PC-9 (cell line): ENCODE data around the gene PRRC1. TPM values are rescaled to one million over a fixed set of nuclear protein-coding genes. Genes with fewer than 3 reads are reported as not detected.

Experiments
- BruUV-seq: library from RNA; stranded (reverse); fragments of 400-500 nt; replicated peaks from 2 replicates; lab custom pipeline; 2021; lab: Mats Ljungman, UMichigan
- CTCF ChIA-PET: fragments of 300-600 bp; sonication (Branson Sonifier 250); formaldehyde crosslinking; loops from one replicate; lab custom pipeline; 2022; ENCODE audit warnings: antibody characterized with exemption; lab: Charles Lee
- POLR2A ChIA-PET: fragments of 300-600 bp; sonication (Branson Sonifier 250); formaldehyde crosslinking; loops from one replicate; lab custom pipeline; 2022; ENCODE audit warnings: antibody characterized with exemption; ENCODE audit not compliant: unreplicated experiment; lab: Charles Lee
- DNase-seq, 2 experiments: peaks; one replicate each; pipeline versions ENCODE4 v3.0.0 to v3.0.0-alpha.2; 2015 to 2022; ENCODE audit warnings: mixed read lengths in 1 of 2
- H2AFZ ChIP-seq: fragments of 200-600 bp; sonication (generic); 2 replicates; pipeline ENCODE4 v1.8.1; 2017; ENCODE audit warnings: antibody characterized with exemption
- H3F3A ChIP-seq: fragments of 200-600 bp; sonication (generic); 2 replicates; pipeline ENCODE4 v1.8.1; 2017; ENCODE audit warnings: antibody characterized with exemption, mild to moderate bottlenecking, low read depth; ENCODE audit not compliant: insufficient read depth
- H3K27ac ChIP-seq: fragments of 200-600 bp; sonication (generic); 2 replicates; pipeline ENCODE4 v1.6.1; 2016; ENCODE audit warnings: mixed run types
- H3K27me3 ChIP-seq: fragments of 200-600 bp; sonication (generic); 2 replicates; pipeline ENCODE4 v1.6.1; 2016; ENCODE audit warnings: low read depth, mixed run types; ENCODE audit not compliant: insufficient read depth
- H3K36me3 ChIP-seq: fragments of 200-600 bp; sonication (generic); 2 replicates; pipeline ENCODE4 v1.6.1; 2016; ENCODE audit warnings: low read depth, mixed run types
- H3K4me1 ChIP-seq: fragments of 200-600 bp; sonication (generic); replicated peaks from 2 replicates; pipeline ENCODE4 v1.6.1; 2016; ENCODE audit warnings: mixed run types; ENCODE audit not compliant: insufficient read depth
- H3K4me2 ChIP-seq: fragments of 200-600 bp; sonication (generic); 2 replicates; pipeline ENCODE4 v1.6.1; 2017; ENCODE audit warnings: mixed run types
- H3K4me3 ChIP-seq: fragments of 200-600 bp; sonication (generic); 2 replicates; pipeline ENCODE4 v1.6.1; 2016; ENCODE audit warnings: mixed run types
- H3K79me2 ChIP-seq: fragments of 200-600 bp; sonication (generic); 2 replicates; pipeline ENCODE4 v1.6.1; 2017; ENCODE audit warnings: low read depth, mixed run types
- H3K9me2 ChIP-seq: fragments of 200-600 bp; sonication (generic); 2 replicates; pipeline ENCODE4 v1.8.1; 2017; ENCODE audit warnings: mild to moderate bottlenecking; ENCODE audit not compliant: insufficient read depth
- H3K9me3 ChIP-seq: fragments of 200-600 bp; sonication (generic); 2 replicates; pipeline ENCODE4 v1.8.1; 2016; ENCODE audit warnings: low read depth; ENCODE audit not compliant: insufficient read depth
- H4K20me1 ChIP-seq: fragments of 200-600 bp; sonication (generic); 2 replicates; pipeline ENCODE4 v1.8.1; 2017; ENCODE audit not compliant: insufficient read depth
- CTCF ChIP-seq: fragments of 200-600 bp; sonication (generic); conservative IDR thresholded peaks from 2 replicates; pipeline ENCODE4 v1.6.1; 2017; ENCODE audit warnings: mixed run types, antibody characterized with exemption, mild to moderate bottlenecking, moderate library complexity
- EZH2 ChIP-seq: fragments of 200-600 bp; sonication (generic); IDR thresholded peaks from 2 replicates; pipeline ENCODE4 v1.8.0; 2017; ENCODE audit warnings: antibody characterized with exemption, low read depth
- intact Hi-C: fragments of 100-400 bp; cut with micrococcal nuclease; formaldehyde crosslinking; loops from one replicate; pipeline ENCODE4 v1.10.0; 2022; ENCODE audit not compliant: unreplicated experiment
- total RNA-seq: library from RNA; stranded (reverse); gene quantifications from 2 replicates; pipeline ENCODE4 v1.2.3, GENCODE V29; 2021

PRRC1 gene
- total RNA-seq, 1 experiment from 2014 or later, result 43.7 TPM

GRCh38 chr5:127486471-127486870 is 31.0 kb upstream of the PRRC1 start:
- intact Hi-C loops, result no loop called here
- no peak overlapping the region for H3K27ac ChIP-seq
- ChIA-PET CTCF (no interaction called here), POLR2A (no interaction called here)
- H2AFZ ChIP-seq, result no peak overlapping the region
- H3F3A ChIP-seq, result no peaks in the 10 kb centered on the region
- H3K27me3 ChIP-seq, result no peaks in the 10 kb centered on the region
- no peaks in the 10 kb centered on the region for H4K20me1 ChIP-seq
- TF ChIP-seq CTCF (no peak), EZH2 (no peak)
- H3K9me3 ChIP-seq, result no peaks in the 10 kb centered on the region
- H3K4me2 ChIP-seq, result no peak overlapping the region
- no peaks in the 10 kb centered on the region for H3K79me2 ChIP-seq
- DNase-seq, result no peak
- no TSS peak for BruUV-seq
- no peaks in the 10 kb centered on the region for H3K4me1 ChIP-seq
- H3K4me3 ChIP-seq, result no peak overlapping the region
- no peaks in the 10 kb centered on the region for H3K9me2 ChIP-seq
- no peaks in the 10 kb centered on the region for H3K36me3 ChIP-seq

- no peaks in the 10 kb centered on the region for H3K4me1 ChIP-seq
- no peaks in the 10 kb centered on the region for H3K9me3 ChIP-seq
- H3K4me2 ChIP-seq, result no peak overlapping the region
- no peaks in the 10 kb centered on the region for H3K27me3 ChIP-seq
- no peaks in the 10 kb centered on the region for H3F3A ChIP-seq
- intact Hi-C loops, result loop anchor here (5.0 to 10.0 kb wide), 3 partner anchors 178 to 838 kb away; no protein-coding TSS in a partner anchor
- H3K79me2 ChIP-seq, result no peaks in the 10 kb centered on the region
- H4K20me1 ChIP-seq, result no peaks in the 10 kb centered on the region
- H3K27ac ChIP-seq, result no peak overlapping the region
- no TSS peak for BruUV-seq
- H2AFZ ChIP-seq, result no peak overlapping the region
- no peak overlapping the region for H3K4me3 ChIP-seq
- TF ChIP-seq EZH2 (no peak), CTCF (peak; percentile 98)
- H3K9me2 ChIP-seq, result no peaks in the 10 kb centered on the region
- ChIA-PET CTCF (interaction anchor here (0.7 to 1.0 kb wide), 2 partner anchors 684 to 1154 kb away, joined by 3 to 4 read pairs; no protein-coding TSS in a partner anchor), POLR2A (no interaction called here)
- peak in 1 of 2 experiments; percentile 37 for DNase-seq
- no peaks in the 10 kb centered on the region for H3K36me3 ChIP-seq
These were observed 24.3 kb upstream of the PRRC1 start for GRCh38 chr5:127492854-127493738.

- ChIA-PET POLR2A (no interaction called here), CTCF (no interaction called here)
- H3K79me2 ChIP-seq, result no peaks in the 10 kb centered on the region
- no peaks in the 10 kb centered on the region for H3K27me3 ChIP-seq
- no peaks in the 10 kb centered on the region for H3K9me3 ChIP-seq
- no TSS peak for BruUV-seq
- TF ChIP-seq EZH2, result no peak
- no peak for TF ChIP-seq CTCF
- intact Hi-C loops, result loop anchor here (10.0 kb wide), 2 partner anchors 184 to 844 kb away; no protein-coding TSS in a partner anchor
- no peak overlapping the region for H3K4me3 ChIP-seq
- H3K27ac ChIP-seq, result no peak overlapping the region
- DNase-seq, result no peak
- H3F3A ChIP-seq, result no peaks in the 10 kb centered on the region
- H2AFZ ChIP-seq, result no peak overlapping the region
- H4K20me1 ChIP-seq, result no peaks in the 10 kb centered on the region
- no peaks in the 10 kb centered on the region for H3K4me1 ChIP-seq
- no peaks in the 10 kb centered on the region for H3K36me3 ChIP-seq
- no peaks in the 10 kb centered on the region for H3K9me2 ChIP-seq
- no peak overlapping the region for H3K4me2 ChIP-seq
These were observed 18.9 kb upstream of the PRRC1 start for GRCh38 chr5:127498548-127498947.
